Endothelial cell of umbilical vein (primary cell): ENCODE measurements around the gene IGFBP1. TPM values are rescaled to one million over a fixed set of nuclear protein-coding genes. Genes with fewer than 3 reads are reported as not detected.

Source experiments
- BruUV-seq: library from RNA; stranded (reverse); fragments of 400-500 nt; replicated peaks from 2 replicates; lab custom pipeline; 2021; lab: Mats Ljungman, UMichigan
- CTCF ChIA-PET: fragments of 300-600, 350-600 bp; sonication (Branson Sonifier 250); formaldehyde crosslinking; loops from one replicate; lab custom pipeline; 2021; ENCODE audit warnings: antibody characterized with exemption, inconsistent platforms; lab: Charles Lee
- POLR2A ChIA-PET: fragments of 300-600, 350-600 bp; sonication (Branson Sonifier 250); formaldehyde crosslinking; loops from one replicate; lab custom pipeline; 2021; ENCODE audit warnings: antibody characterized with exemption, inconsistent platforms; lab: Charles Lee
- DNase-seq: peaks from one replicate; pipeline ENCODE4 v3.0.0-alpha.2; 2011; ENCODE audit warnings: low read depth, low spot score
- FAIRE-seq: peaks from 2 replicates; lab custom pipeline; 2011; peaks lifted over from hg19 to GRCh38; lab: Jason Lieb, UNC
- H2AFZ ChIP-seq: 2 replicates; pipeline ENCODE4 v1.6.0; 2012; ENCODE audit warnings: low read depth, low read length, control low read depth, inconsistent platforms
- H3K27ac ChIP-seq: 2 replicates; pipeline ENCODE4 v1.5.1; 2011; ENCODE audit warnings: low read depth, mild to moderate bottlenecking, control low read depth, low read length, moderate library complexity; ENCODE audit not compliant: insufficient read depth
- H3K27me3 ChIP-seq, 2 experiments: 2 replicates each; pipeline versions ENCODE4 v1.6.0 to v1.6.1; 2011; ENCODE audit warnings: low read length in 2 of 2, mixed read lengths in 1 of 2; ENCODE audit not compliant: control insufficient read depth in 2 of 2, insufficient read depth in 2 of 2
- H3K36me3 ChIP-seq, 2 experiments: 2 replicates in 1 of 2; 3 replicates in 1 of 2; pipeline ENCODE4 v1.5.1; 2011; ENCODE audit warnings: low read length in 2 of 2, mild to moderate bottlenecking in 1 of 2, moderate library complexity in 1 of 2; ENCODE audit not compliant: control insufficient read depth in 2 of 2, insufficient read depth in 2 of 2; ENCODE audit errors: extremely low read depth in 1 of 2
- H3K4me1 ChIP-seq: 3 replicates; pipeline ENCODE4 v1.5.1; 2011; ENCODE audit warnings: mild to moderate bottlenecking, low read length; ENCODE audit not compliant: control insufficient read depth, insufficient read depth; ENCODE audit errors: extremely low read depth
- H3K4me2 ChIP-seq: 2 replicates; pipeline ENCODE4 v1.6.1; 2011; ENCODE audit warnings: low read length, control low read depth, mixed read lengths; ENCODE audit not compliant: insufficient read depth
- H3K4me3 ChIP-seq, 3 experiments: fragments of 200-600 bp in 1 of 3; sonication (generic), shearing (Covaris generic) in 1 of 3; replicated peaks in 1 of 3; 2 replicates each; pipeline ENCODE4 v1.5.1; 2011 to 2016; ENCODE audit warnings: control low read depth in 3 of 3, low read length in 3 of 3, mild to moderate bottlenecking in 2 of 3, inconsistent platforms in 1 of 3, low read depth in 1 of 3, moderate library complexity in 1 of 3; ENCODE audit not compliant: insufficient read depth in 1 of 3
- H3K79me2 ChIP-seq: 2 replicates; pipeline ENCODE4 v1.6.0; 2012; ENCODE audit warnings: low read length, inconsistent platforms; ENCODE audit not compliant: control insufficient read depth, insufficient read depth
- H3K9ac ChIP-seq: replicated peaks from 2 replicates; pipeline ENCODE3; 2011; ENCODE audit warnings: low read length, control low read depth; ENCODE audit not compliant: insufficient read depth; ENCODE audit errors: extremely low read depth
- H3K9me1 ChIP-seq: replicated peaks from 3 replicates; pipeline ENCODE4 v1.6.0; 2011; ENCODE audit warnings: mild to moderate bottlenecking, low read length; ENCODE audit not compliant: control insufficient read depth, insufficient read depth; ENCODE audit errors: extremely low read depth
- H3K9me3 ChIP-seq: replicated peaks from 2 replicates; pipeline ENCODE4 v1.5.1; 2012; ENCODE audit warnings: low read length, inconsistent platforms; ENCODE audit not compliant: control insufficient read depth, insufficient read depth
- H4K20me1 ChIP-seq: replicated peaks from 2 replicates; pipeline ENCODE3; 2011; ENCODE audit warnings: mild to moderate bottlenecking, low read length; ENCODE audit not compliant: control insufficient read depth, insufficient read depth; ENCODE audit errors: extremely low read depth
- CTCF ChIP-seq, 2 donors: IDR thresholded peaks; 1 replicate in 1 of 2; 2 replicates in 1 of 2; pipeline ENCODE4 v1.5.1; 2011; ENCODE audit warnings: low read length in 2 of 2, mild to moderate bottlenecking in 2 of 2, moderate library complexity in 2 of 2, control low read depth in 1 of 2, inconsistent platforms in 1 of 2, low read depth in 1 of 2; ENCODE audit not compliant: insufficient read depth in 1 of 2; ENCODE audit errors: extremely low read depth in 1 of 2
- EZH2 ChIP-seq: IDR thresholded peaks from 2 replicates; pipeline ENCODE4 v1.6.1; 2012; ENCODE audit warnings: borderline replicate concordance, low read depth, mild to moderate bottlenecking, moderate library complexity, low read length, inconsistent platforms; ENCODE audit not compliant: severe bottlenecking
- FOS ChIP-seq: IDR thresholded peaks from 2 replicates; pipeline ENCODE4 v1.6.1; 2011; ENCODE audit warnings: mild to moderate bottlenecking, low read length, moderate library complexity, borderline replicate concordance; ENCODE audit not compliant: insufficient read depth
- GATA2 ChIP-seq: IDR thresholded peaks from 2 replicates; pipeline ENCODE4 v1.7.0; 2011; ENCODE audit warnings: low read depth, mild to moderate bottlenecking, moderate library complexity, mixed read lengths, low read length; ENCODE audit not compliant: insufficient read length, insufficient read depth
- JUN ChIP-seq: IDR thresholded peaks from 2 replicates; pipeline ENCODE4 v1.6.1; 2011; ENCODE audit warnings: borderline replicate concordance, low read depth; ENCODE audit not compliant: insufficient read length, insufficient read depth
- MYC ChIP-seq: IDR thresholded peaks from one replicate; pipeline ENCODE4 v1.6.1; 2011; ENCODE audit warnings: mild to moderate bottlenecking, low read depth, low read length
- POLR2A ChIP-seq: IDR thresholded peaks from 2 replicates; pipeline ENCODE4 v1.6.1; 2012; ENCODE audit warnings: low read depth, mild to moderate bottlenecking, control low read depth, low read length
- POLR2AphosphoS5 ChIP-seq: IDR thresholded peaks from 2 replicates; pipeline ENCODE4 v1.6.1; 2012; ENCODE audit warnings: low read depth, mild to moderate bottlenecking, control low read depth, low read length, moderate library complexity; ENCODE audit not compliant: insufficient read depth
- dilution Hi-C: fragments of 300-500 bp; cut with MboI; formaldehyde crosslinking; loops from one replicate; pipeline ENCODE4 v1.15.0; 2019; ENCODE audit warnings: low sequenced_read_pairs; ENCODE audit not compliant: extremely low pct_ligation_motif_present
- intact Hi-C: fragments of 100-400 bp; cut with micrococcal nuclease; formaldehyde crosslinking; loops from one replicate; pipeline ENCODE4 v1.10.0; 2022
- polyA plus RNA-seq, 4 experiments: library from polyadenylated mRNA; depleted of rRNA in 3 of 4; stranded (reverse) in 3 of 4; unstranded in 1 of 4; fragments of >200 nt; gene quantifications; 2 replicates each; pipeline versions ENCODE4 v1.2.1 to v1.2.3, GENCODE V29; 2011 to 2012; ENCODE audit warnings: missing spikeins in 1 of 4
- total RNA-seq: library from RNA; stranded (reverse); gene quantifications from 2 replicates; pipeline ENCODE4 v1.2.3, GENCODE V29; 2021
- TF ChIP-seq, protein P1 (sequence below): IDR thresholded peaks from 2 replicates; pipeline ENCODE4 v1.6.1; 2011; ENCODE audit not compliant: insufficient read depth, insufficient read length

IGFBP1 gene
- total and polyA plus RNA-seq, 2 donors (not counting 3 experiments of a cell fraction or from before 2014, with no cell fraction given): 0.57 to 4.0 TPM

DNA sequence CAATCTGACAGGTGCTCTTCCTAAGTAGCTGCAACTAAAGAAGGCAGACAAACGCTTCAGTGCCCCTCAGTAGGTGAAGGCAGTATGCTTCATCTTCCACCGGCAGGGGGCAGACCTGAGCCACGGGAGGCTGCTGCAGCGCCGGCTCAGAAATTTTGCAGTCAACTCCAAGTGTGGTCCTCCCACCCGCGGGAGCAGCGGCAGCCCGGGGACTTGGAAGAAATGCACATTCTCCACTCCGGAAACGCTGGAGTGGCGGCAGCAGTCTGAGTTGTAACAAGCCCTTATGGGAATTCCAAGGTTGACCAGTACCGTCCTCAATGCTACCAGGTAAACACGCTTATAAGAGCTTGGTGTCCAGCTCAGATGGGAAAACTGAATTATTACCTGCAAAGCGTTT, 29.4 kb downstream of the IGFBP1 start:
- Histone ChIP-seq H3K4me3 (no peak overlapping the region), H3K79me2 (no peaks in the 10 kb centered on the region), H3K9me3 (no peaks in the 10 kb centered on the region), H3K36me3 (no peaks in the 10 kb centered on the region), H3K4me2 (no peak overlapping the region), H3K4me1 (peaks cover 24% of the 10 kb centered on the region), H2AFZ (no peak overlapping the region), H3K27me3 (peaks cover 22 to 37% of the 10 kb centered on the region in 2 experiments), H3K9me1 (no peaks in the 10 kb centered on the region), H3K9ac (no peak overlapping the region), H3K27ac (no peak overlapping the region), H4K20me1 (no peaks in the 10 kb centered on the region)
- CTCF ChIA-PET: interaction anchor here (0.6 to 8.6 kb wide), 29 partner anchors 9 to 1433 kb away, joined by 3 to 149 read pairs (median 5); partner anchors contain the start of gene IGFBP1
- FAIRE-seq: peak; percentile 80
- BruUV-seq: no TSS peak
- DNase-seq: peak; percentile 69
- intact Hi-C loops: loop anchor here (1.0 kb wide), 4 partner anchors 26 to 1263 kb away; no protein-coding TSS in a partner anchor
- dilution Hi-C loops: no loop called here
- TF ChIP-seq CTCF (IDR thresholded peaks at IDR 0.05; ENCODE audit: extremely low read depth in 1 of 2, insufficient read depth in 1 of 2, low read depth in 1 of 2, low read length in 2 of 2): peak; percentile 87 to 93
- no peak for TF ChIP-seq POLR2AphosphoS5
- POLR2A ChIA-PET: no interaction called here

- CTCF ChIA-PET: interaction anchor here (1.1 to 8.6 kb wide), 15 partner anchors 10 to 1432 kb away, joined by 3 to 149 read pairs (median 6); partner anchors contain the start of gene IGFBP1
- Histone ChIP-seq H3K4me2 (no peak overlapping the region), H3K27ac (no peak overlapping the region), H3K9ac (no peak overlapping the region), H3K79me2 (no peaks in the 10 kb centered on the region), H3K27me3 (peaks cover 22 to 37% of the 10 kb centered on the region in 2 experiments), H3K4me1 (peaks cover 28% of the 10 kb centered on the region), H3K4me3 (no peak overlapping the region), H4K20me1 (no peaks in the 10 kb centered on the region), H3K36me3 (no peaks in the 10 kb centered on the region), H3K9me1 (no peaks in the 10 kb centered on the region), H2AFZ (no peak overlapping the region), H3K9me3 (no peaks in the 10 kb centered on the region)
- POLR2A ChIA-PET: no interaction called here
- intact Hi-C loops (no loop called here), dilution Hi-C loops (no loop called here)
- DNase-seq (no peak), FAIRE-seq (no peak)
- no TSS peak for BruUV-seq
- TF ChIP-seq JUN: no peak
- TF ChIP-seq EZH2: no peak
- no peak for TF ChIP-seq FOS
- no peak for TF ChIP-seq MYC
- TF ChIP-seq, protein P1, sequence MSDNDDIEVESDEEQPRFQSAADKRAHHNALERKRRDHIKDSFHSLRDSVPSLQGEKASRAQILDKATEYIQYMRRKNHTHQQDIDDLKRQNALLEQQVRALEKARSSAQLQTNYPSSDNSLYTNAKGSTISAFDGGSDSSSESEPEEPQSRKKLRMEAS: no peak
- TF ChIP-seq CTCF (IDR thresholded peaks at IDR 0.05; ENCODE audit: extremely low read depth in 1 of 2, insufficient read depth in 1 of 2, low read depth in 1 of 2, low read length in 2 of 2): no peak
- no peak for TF ChIP-seq POLR2AphosphoS5
- no peak for TF ChIP-seq GATA2
- TF ChIP-seq POLR2A: no peak
These were observed 30.3 kb downstream of the IGFBP1 start for GRCh38 chr7:45918556-45918955.
